HG03521 (cell line): Measurements from ENCODE around the gene CDKN1B.

Experiments used
- ATAC-seq: cut with Tn5 transposase; IDR thresholded peaks from one replicate; pipeline ENCODE4 v1.9.1; 2021; ENCODE audit warnings: mild to moderate bottlenecking, moderate library complexity; ENCODE audit not compliant: unreplicated experiment

CDKN1B gene

DNA sequence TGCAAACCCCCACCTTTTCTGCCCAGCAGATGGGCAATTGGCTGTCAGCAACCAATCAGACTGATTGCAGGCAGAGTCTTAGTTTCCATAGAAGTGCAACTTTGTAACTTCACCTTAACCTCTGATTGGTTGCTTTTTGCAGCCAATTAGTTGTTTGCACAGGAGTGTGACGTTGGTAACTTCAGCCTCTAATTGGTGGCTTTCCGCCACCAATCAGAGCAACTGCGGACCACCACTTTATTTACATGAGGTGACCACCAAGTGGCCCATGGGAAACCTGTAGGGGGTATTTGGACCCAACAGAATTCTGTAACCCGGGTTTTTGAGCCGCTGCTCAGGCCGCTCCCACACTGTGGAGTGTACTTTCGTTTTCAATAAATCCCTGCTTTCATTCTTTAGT, 32.3 kb downstream of the CDKN1B start:
- no peak for ATAC-seq

DNA sequence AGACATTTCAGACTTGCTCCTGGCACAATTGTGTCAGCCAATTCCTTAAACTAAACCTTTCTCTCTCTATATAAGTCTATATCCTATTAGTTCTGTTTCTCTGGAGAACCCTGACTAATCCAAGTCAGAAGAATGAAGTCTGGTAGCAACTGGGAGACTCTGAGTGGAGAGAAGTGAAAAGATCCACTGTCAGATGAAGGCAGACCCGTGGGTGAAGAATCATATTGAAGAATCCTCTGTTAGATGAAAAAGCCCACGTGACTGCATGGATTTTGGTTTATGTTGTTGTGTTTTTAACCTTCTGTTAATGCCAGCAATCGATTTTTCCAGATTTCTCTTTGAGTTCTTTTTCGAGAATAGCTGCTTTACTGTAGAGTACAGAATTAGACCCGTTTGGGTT, 38.8 kb downstream of the CDKN1B start:
- ATAC-seq = no peak

- ATAC-seq = no peak
Observed at GRCh38 chr12:12757121-12757520, 40.0 kb downstream of the CDKN1B start.

DNA sequence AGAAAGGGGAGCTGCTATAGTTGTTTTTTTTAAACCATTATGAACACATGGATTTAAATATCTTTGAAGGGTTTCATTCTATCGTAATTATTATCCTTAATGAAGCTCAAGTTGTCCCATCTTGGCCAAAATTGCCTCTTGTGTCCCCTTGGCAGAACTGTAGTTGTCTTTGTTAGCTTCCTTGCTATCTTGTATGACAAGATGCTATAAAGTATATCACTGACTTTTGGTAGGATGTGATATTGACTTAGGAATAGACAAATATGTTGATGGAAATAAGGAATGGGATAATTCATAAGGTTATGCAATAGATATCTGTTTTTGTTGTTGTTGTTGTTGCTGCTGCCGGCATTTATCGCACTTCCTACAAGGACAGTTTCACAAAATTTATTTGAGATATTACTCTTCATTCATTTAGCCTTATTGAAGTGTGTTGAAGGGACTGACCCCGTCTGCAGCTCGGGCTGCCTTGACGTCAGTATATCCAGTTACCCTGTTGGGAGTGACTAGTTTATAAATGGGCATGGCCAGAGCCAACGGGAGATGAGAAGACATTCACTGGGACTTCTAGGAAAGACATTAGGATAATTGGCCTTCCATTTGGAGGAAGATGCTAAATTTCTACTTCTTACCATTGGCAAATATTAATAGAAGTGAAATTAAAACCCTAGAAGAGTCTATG, 42.2 kb downstream of the CDKN1B start:
- ATAC-seq = no peak

- ATAC-seq = no peak
Observed at GRCh38 chr12:12764824-12765223, 47.7 kb downstream of the CDKN1B start.

DNA sequence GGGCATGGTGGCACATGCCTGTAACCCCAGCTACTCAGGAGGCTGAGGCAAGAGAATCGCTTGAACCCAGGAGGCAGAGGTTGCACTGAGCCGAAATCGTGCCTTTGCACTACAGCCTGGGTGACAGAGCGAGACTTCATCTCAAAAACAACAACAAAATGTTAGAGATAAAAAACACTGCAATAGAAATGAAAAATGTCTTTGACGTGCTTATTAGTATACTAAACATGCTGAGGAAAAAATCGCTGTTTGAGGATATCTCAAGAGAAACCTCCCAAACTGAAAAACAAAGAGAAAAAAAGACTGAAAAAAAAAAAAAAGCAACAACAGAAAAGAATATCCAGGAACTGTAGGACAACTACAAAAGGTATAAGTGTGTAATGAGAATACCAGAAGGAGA, 53.1 kb downstream of the CDKN1B start:
- no peak for ATAC-seq
